Measurements from ENCODE around the gene PRKCZ.

PRKCZ gene

GRCh38 chr1:2124446-2125198 lies 74.4 kb downstream of the PRKCZ start:
- DNase-seq: no peak

GRCh38 chr1:2125350-2126211 lies 75.4 kb downstream of the PRKCZ start:
- no peak for DNase-seq

GRCh38 chr1:2126331-2127186 lies 76.3 kb downstream of the PRKCZ start:
- DNase-seq: no peak

- no peak for DNase-seq
Measured at GRCh38 chr1:2127187-2128145, 77.3 kb downstream of the PRKCZ start.

GRCh38 chr1:2128189-2128901 lies 78.1 kb downstream of the PRKCZ start:
- DNase-seq: no peak

- DNase-seq: no peak
Measured at GRCh38 chr1:2129256-2129943, 79.2 kb downstream of the PRKCZ start.

- no peak for DNase-seq
Measured at GRCh38 chr1:2130156-2130555, 79.9 kb downstream of the PRKCZ start.

- no peak for DNase-seq
Measured at GRCh38 chr1:2130871-2131289, 80.7 kb downstream of the PRKCZ start.

GRCh38 chr1:2132222-2133038 lies 82.2 kb downstream of the PRKCZ start:
- DNase-seq: no peak

GRCh38 chr1:2133039-2133878 lies 83.0 kb downstream of the PRKCZ start:
- DNase-seq: no peak

GRCh38 chr1:2133879-2134215 lies 83.6 kb downstream of the PRKCZ start:
- DNase-seq: no peak

GRCh38 chr1:2134266-2134620 lies 84.0 kb downstream of the PRKCZ start:
- DNase-seq: no peak

- DNase-seq: no peak
Measured at GRCh38 chr1:2134621-2135307, 84.6 kb downstream of the PRKCZ start.

- DNase-seq: no peak
Measured at GRCh38 chr1:2135441-2135841, 85.2 kb downstream of the PRKCZ start.

- DNase-seq: no peak
Measured at GRCh38 chr1:2135941-2136340, 85.7 kb downstream of the PRKCZ start.

- DNase-seq: no peak
Measured at GRCh38 chr1:2136386-2137235, 86.4 kb downstream of the PRKCZ start.

Measured in DMS 273 treated with DMSO at 0.1 percent for 48 hours (cell line).